DND-41 (cell line): ENCODE data around the gene PIK3C3.

Source experiments
- ATAC-seq: fragments of 200-7000 bp; cut with Tn5 transposase; 3 replicates; pipeline ENCODE4 v1.9.1; 2021; ENCODE audit warnings: low read depth; ENCODE audit not compliant: insufficient read depth
- DNase-seq: peaks from one replicate; pipeline ENCODE4 v3.0.0-alpha.2; 2020
- H2AFZ ChIP-seq: 2 replicates; pipeline ENCODE4 v1.6.0; 2012; ENCODE audit warnings: low read depth, low read length
- H3K27ac ChIP-seq: 2 replicates; pipeline ENCODE4 v1.5.1; 2012; ENCODE audit warnings: low read length, inconsistent platforms
- H3K27me3 ChIP-seq: fragments of 200-600 bp; sonication (generic); 2 replicates; pipeline ENCODE4 v1.6.0; 2012; ENCODE audit warnings: low read length, mild to moderate bottlenecking, inconsistent platforms; ENCODE audit not compliant: insufficient read depth, poor library complexity
- H3K36me3 ChIP-seq: 2 replicates; pipeline ENCODE4 v1.5.1; 2012; ENCODE audit warnings: low read length, inconsistent platforms; ENCODE audit not compliant: insufficient read depth
- H3K4me1 ChIP-seq: 2 replicates; pipeline ENCODE4 v1.5.1; 2012; ENCODE audit warnings: mild to moderate bottlenecking, low read length; ENCODE audit not compliant: insufficient read depth
- H3K4me2 ChIP-seq: 2 replicates; pipeline ENCODE4 v1.6.0; 2012; ENCODE audit warnings: mild to moderate bottlenecking, moderate library complexity, low read length, inconsistent platforms; ENCODE audit not compliant: insufficient read depth
- H3K4me3 ChIP-seq, 2 experiments: fragments of 200-600 bp in 1 of 2; shearing (Covaris generic) in 1 of 2; 2 replicates each; pipeline ENCODE4 v1.5.1; 2012 to 2016; ENCODE audit warnings: inconsistent platforms in 2 of 2, low read length in 2 of 2, mild to moderate bottlenecking in 2 of 2, low read depth in 1 of 2, moderate library complexity in 1 of 2
- H3K79me2 ChIP-seq: 2 replicates; pipeline ENCODE4 v1.6.0; 2012; ENCODE audit warnings: low read length, inconsistent platforms; ENCODE audit not compliant: insufficient read depth
- H3K9ac ChIP-seq: 2 replicates; pipeline ENCODE4 v1.6.0; 2012; ENCODE audit warnings: low read depth, mild to moderate bottlenecking, inconsistent platforms, low read length, moderate library complexity
- H3K9me3 ChIP-seq: 2 replicates; pipeline ENCODE4 v1.5.1; 2012; ENCODE audit warnings: low read length, moderate library complexity, mild to moderate bottlenecking, inconsistent platforms; ENCODE audit not compliant: insufficient read depth, severe bottlenecking
- H4K20me1 ChIP-seq: 2 replicates; pipeline ENCODE4 v1.6.0; 2012; ENCODE audit warnings: low read length; ENCODE audit not compliant: insufficient read depth
- CTCF ChIP-seq: IDR thresholded peaks from 2 replicates; pipeline ENCODE4 v1.5.1; 2012; ENCODE audit warnings: borderline replicate concordance, low read length, moderate library complexity, mild to moderate bottlenecking; ENCODE audit not compliant: poor library complexity, severe bottlenecking; ENCODE audit errors: extremely low read depth
- EZH2 ChIP-seq: IDR thresholded peaks from 3 replicates; pipeline ENCODE4 v1.6.1; 2012; ENCODE audit warnings: borderline replicate concordance, low read depth, mild to moderate bottlenecking, moderate library complexity, low read length, inconsistent platforms; ENCODE audit not compliant: severe bottlenecking

The PIK3C3 gene

GRCh38 chr18:42052122-42052708 is 97.2 kb downstream of the PIK3C3 start:
- ATAC-seq (no peak), DNase-seq (no peak)
- Histone ChIP-seq H3K4me2 (no peak overlapping the region), H3K9me3 (no peaks in the 10 kb centered on the region), H2AFZ (no peak overlapping the region), H4K20me1 (no peaks in the 10 kb centered on the region), H3K27ac (no peak overlapping the region), H3K4me3 (no peak overlapping the region), H3K27me3 (no peaks in the 10 kb centered on the region), H3K4me1 (no peaks in the 10 kb centered on the region), H3K79me2 (no peaks in the 10 kb centered on the region), H3K36me3 (peaks cover 34% of the 10 kb centered on the region; the same call in 1 of the 2 replicates), H3K9ac (no peak overlapping the region)
- TF ChIP-seq CTCF (peak; percentile 26), EZH2 (no peak)

- no peak overlapping the region for H3K9ac ChIP-seq
- no peaks in the 10 kb centered on the region for H3K27me3 ChIP-seq
- no peaks in the 10 kb centered on the region for H3K79me2 ChIP-seq
- TF ChIP-seq EZH2: no peak
- TF ChIP-seq CTCF: peak; percentile 78
- no peak overlapping the region for H2AFZ ChIP-seq
- peaks cover 32% of the 10 kb centered on the region; the same call in 1 of the 2 replicates for H3K36me3 ChIP-seq
- no peaks in the 10 kb centered on the region for H3K9me3 ChIP-seq
- H3K4me3 ChIP-seq: no peak overlapping the region
- H3K4me2 ChIP-seq: no peak overlapping the region
- no peaks in the 10 kb centered on the region for H3K4me1 ChIP-seq
- DNase-seq: peak; percentile 59
- peak; percentile 90 for ATAC-seq
- no peak overlapping the region for H3K27ac ChIP-seq
- no peaks in the 10 kb centered on the region for H4K20me1 ChIP-seq
Observed at GRCh38 chr18:42053188-42053781, 98.3 kb downstream of the PIK3C3 start.

- Histone ChIP-seq H3K4me1 (no peaks in the 10 kb centered on the region), H3K27ac (no peak overlapping the region), H3K4me3 (no peak overlapping the region), H3K9me3 (no peaks in the 10 kb centered on the region), H3K27me3 (no peaks in the 10 kb centered on the region), H2AFZ (no peak overlapping the region), H3K9ac (no peak overlapping the region), H4K20me1 (no peaks in the 10 kb centered on the region), H3K79me2 (no peaks in the 10 kb centered on the region), H3K36me3 (peaks cover 21% of the 10 kb centered on the region), H3K4me2 (no peak overlapping the region)
- TF ChIP-seq CTCF: no peak
- no peak for TF ChIP-seq EZH2
- ATAC-seq (no peak), DNase-seq (no peak)
Observed at GRCh38 chr18:42064109-42064508, 109.1 kb downstream of the PIK3C3 start.
